HepG2 (cell line): ENCODE data around the gene CAPN15. TPM values are rescaled to one million over a fixed set of nuclear protein-coding genes. Genes with fewer than 3 reads are reported as not detected.

ENCODE experiments used
- CCDC6 ChIP-seq: sonication (generic); formaldehyde crosslinking; IDR thresholded peaks from 2 replicates; pipeline ENCODE4 v1.8.1; 2022; ENCODE audit warnings: mild to moderate bottlenecking, missing genetic modification reagents, moderate library complexity
- ELF4 ChIP-seq: sonication (generic); formaldehyde crosslinking; IDR thresholded peaks from 2 replicates; pipeline ENCODE4 v1.5.0; 2020; ENCODE audit warnings: missing genetic modification reagents, mild to moderate bottlenecking, moderate library complexity, borderline replicate concordance
- HOXD1 ChIP-seq: sonication (generic); formaldehyde crosslinking; IDR thresholded peaks from 2 replicates; pipeline ENCODE4 v1.5.0; 2020; ENCODE audit warnings: missing genetic modification reagents
- KDM6A ChIP-seq: IDR thresholded peaks from 2 replicates; pipeline ENCODE4 v1.6.1; 2016; ENCODE audit warnings: low read depth
- KLF6 ChIP-seq: IDR thresholded peaks from 2 replicates; pipeline ENCODE4 v1.8.0; 2016; ENCODE audit warnings: missing biosample characterization, missing genetic modification reagents
- PCBP1 ChIP-seq: fragments of 200-400 bp; formaldehyde crosslinking; IDR thresholded peaks from 2 replicates; pipeline ENCODE4 v1.6.1; 2017; ENCODE audit warnings: mild to moderate bottlenecking, low read depth, low read length, borderline replicate concordance
- RAD51 ChIP-seq: fragments of 450-650 bp; IDR thresholded peaks from 2 replicates; pipeline ENCODE4 v1.6.1; 2016; ENCODE audit warnings: borderline replicate concordance
- RXRA ChIP-seq: sonication (generic); formaldehyde crosslinking; IDR thresholded peaks from 2 replicates; pipeline ENCODE4 v1.5.1; 2020; ENCODE audit warnings: missing genetic modification reagents
- RXRB ChIP-seq: IDR thresholded peaks from 2 replicates; pipeline ENCODE4 v1.6.1; 2016; ENCODE audit warnings: borderline replicate concordance, missing genetic modification reagents, missing compliant biosample characterization
- SOX13 ChIP-seq, 3 experiments: fragments of 450-650 bp in 1 of 3; sonication (generic) in 1 of 3; formaldehyde crosslinking in 1 of 3; IDR thresholded peaks in 2 of 3; conservative IDR thresholded peaks in 1 of 3; 2 replicates each; pipeline versions ENCODE4 v1.5.0 to v1.6.1; 2016 to 2020; ENCODE audit warnings: antibody characterized with exemption in 1 of 3, mild to moderate bottlenecking in 1 of 3, missing compliant biosample characterization in 1 of 3, missing genetic modification reagents in 1 of 3, moderate library complexity in 1 of 3
- ZNF10 ChIP-seq: sonication (generic); formaldehyde crosslinking; IDR thresholded peaks from 2 replicates; pipeline ENCODE4 v1.4.0; 2020; ENCODE audit warnings: mild to moderate bottlenecking, low read depth, missing genetic modification reagents, borderline replicate concordance
- ZNF124 ChIP-seq: sonication (generic); formaldehyde crosslinking; IDR thresholded peaks from 2 replicates; pipeline ENCODE4 v1.4.0; 2020; ENCODE audit warnings: missing genetic modification reagents
- ZNF143 ChIP-seq: sonication (generic); formaldehyde crosslinking; IDR thresholded peaks from 2 replicates; pipeline ENCODE4 v1.4.0; 2020; ENCODE audit warnings: missing genetic modification reagents
- ZNF207 ChIP-seq: fragments of 450-650 bp; IDR thresholded peaks from 2 replicates; pipeline ENCODE4 v1.6.1; 2016; ENCODE audit warnings: antibody characterized with exemption, borderline replicate concordance
- ZNF432 ChIP-seq: sonication (generic); formaldehyde crosslinking; IDR thresholded peaks from 2 replicates; pipeline ENCODE4 v1.5.0; 2020; ENCODE audit warnings: missing genetic modification reagents, mild to moderate bottlenecking, borderline replicate concordance
- ZNF44 ChIP-seq: sonication (generic); formaldehyde crosslinking; IDR thresholded peaks from 2 replicates; pipeline ENCODE4 v1.5.1; 2020; ENCODE audit warnings: mild to moderate bottlenecking, missing genetic modification reagents
- ZNF460 ChIP-seq: sonication (generic); formaldehyde crosslinking; IDR thresholded peaks from 2 replicates; pipeline ENCODE4 v1.5.1; 2020; ENCODE audit warnings: missing genetic modification reagents, mild to moderate bottlenecking, borderline replicate concordance
- ZNF598 ChIP-seq: sonication (generic); formaldehyde crosslinking; IDR thresholded peaks from 2 replicates; pipeline ENCODE4 v1.5.1; 2020; ENCODE audit warnings: mild to moderate bottlenecking, missing genetic modification reagents, borderline replicate concordance
- ZNF724P ChIP-seq: sonication (generic); formaldehyde crosslinking; IDR thresholded peaks from 2 replicates; pipeline ENCODE4 v1.8.0; 2022; ENCODE audit warnings: missing genetic modification reagents, borderline replicate concordance
- ZNF777 ChIP-seq: sonication (generic); formaldehyde crosslinking; IDR thresholded peaks from 2 replicates; pipeline ENCODE4 v1.4.0; 2020; ENCODE audit warnings: missing genetic modification reagents
- ZNF841 ChIP-seq: sonication (generic); formaldehyde crosslinking; IDR thresholded peaks from 2 replicates; pipeline ENCODE4 v1.8.1; 2023; ENCODE audit warnings: missing genetic modification reagents, borderline replicate concordance
- ZZZ3 ChIP-seq: sonication (generic); formaldehyde crosslinking; IDR thresholded peaks from 2 replicates; pipeline ENCODE4 v1.4.0; 2020; ENCODE audit warnings: missing genetic modification reagents, mild to moderate bottlenecking, borderline replicate concordance
- polyA plus RNA-seq, 8 experiments: library from polyadenylated mRNA; depleted of rRNA in 3 of 8; stranded (reverse) in 7 of 8; unstranded in 1 of 8; fragments of >200 nt; fragmentation: Illumina TruSeq in 4 of 8; extraction: Trizol in 4 of 8; gene quantifications; 2 replicates each; pipeline versions ENCODE4 v1.2.1 to v1.2.3, GENCODE V29; 2011 to 2016; ENCODE audit warnings: low read depth in 4 of 8, missing spikeins in 1 of 8, mixed read lengths in 1 of 8; ENCODE audit not compliant: insufficient read depth in 1 of 8
- total RNA-seq, 5 experiments: library from RNA; depleted of rRNA; stranded (reverse); fragments of >200 nt; fragmentation: Illumina TruSeq; extraction: Trizol; gene quantifications; 2 replicates each; pipeline ENCODE4 v1.2.3, GENCODE V29; 2016; ENCODE audit warnings: low read depth in 1 of 5
- TF ChIP-seq, protein P1 (sequence below): sonication (generic); formaldehyde crosslinking; IDR thresholded peaks from 2 replicates; pipeline ENCODE4 v1.4.0; 2020; ENCODE audit warnings: mild to moderate bottlenecking, missing genetic modification reagents
- TF ChIP-seq, protein P2 (sequence below): fragments of 450-650 bp; IDR thresholded peaks from 2 replicates; pipeline ENCODE4 v1.6.1; 2016
- TF ChIP-seq, protein P3 (sequence below): sonication (generic); formaldehyde crosslinking; IDR thresholded peaks from 2 replicates; pipeline ENCODE4 v1.5.1; 2020; ENCODE audit warnings: missing genetic modification reagents, mild to moderate bottlenecking, borderline replicate concordance

Gene CAPN15
- total and polyA plus RNA-seq, 2 of the 13 experiments (the other 11 are each of a cell fraction or from before 2014, with no cell fraction given), result 14.9 to 24.5 TPM

DNA sequence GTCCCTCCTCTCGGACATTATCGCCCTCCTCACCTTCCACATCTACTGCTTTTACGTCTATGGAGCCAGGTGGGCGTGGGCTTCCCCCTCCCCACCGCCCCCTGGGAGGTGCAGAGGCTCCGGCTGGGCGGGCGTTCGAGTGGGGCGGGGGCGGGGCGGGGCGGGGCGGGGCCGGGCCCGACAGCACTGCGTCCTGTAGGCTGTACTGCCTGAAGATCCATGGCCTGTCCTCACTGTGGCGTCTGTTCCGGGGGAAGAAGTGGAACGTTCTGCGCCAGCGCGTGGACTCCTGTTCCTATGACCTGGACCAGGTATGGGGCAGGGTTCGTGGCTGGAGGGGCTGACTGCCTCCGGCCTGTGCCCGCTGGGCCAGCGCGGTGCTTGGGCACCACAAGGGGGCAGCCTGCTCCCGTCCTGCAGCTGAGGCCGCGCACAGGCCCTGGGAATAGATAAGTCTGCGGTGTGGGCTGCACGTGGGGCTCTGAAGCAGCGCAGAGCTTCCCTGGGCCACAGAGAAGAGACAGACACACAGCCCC is 51.4 kb downstream of the CAPN15 start (continued):
- TF ChIP-seq, protein P1, sequence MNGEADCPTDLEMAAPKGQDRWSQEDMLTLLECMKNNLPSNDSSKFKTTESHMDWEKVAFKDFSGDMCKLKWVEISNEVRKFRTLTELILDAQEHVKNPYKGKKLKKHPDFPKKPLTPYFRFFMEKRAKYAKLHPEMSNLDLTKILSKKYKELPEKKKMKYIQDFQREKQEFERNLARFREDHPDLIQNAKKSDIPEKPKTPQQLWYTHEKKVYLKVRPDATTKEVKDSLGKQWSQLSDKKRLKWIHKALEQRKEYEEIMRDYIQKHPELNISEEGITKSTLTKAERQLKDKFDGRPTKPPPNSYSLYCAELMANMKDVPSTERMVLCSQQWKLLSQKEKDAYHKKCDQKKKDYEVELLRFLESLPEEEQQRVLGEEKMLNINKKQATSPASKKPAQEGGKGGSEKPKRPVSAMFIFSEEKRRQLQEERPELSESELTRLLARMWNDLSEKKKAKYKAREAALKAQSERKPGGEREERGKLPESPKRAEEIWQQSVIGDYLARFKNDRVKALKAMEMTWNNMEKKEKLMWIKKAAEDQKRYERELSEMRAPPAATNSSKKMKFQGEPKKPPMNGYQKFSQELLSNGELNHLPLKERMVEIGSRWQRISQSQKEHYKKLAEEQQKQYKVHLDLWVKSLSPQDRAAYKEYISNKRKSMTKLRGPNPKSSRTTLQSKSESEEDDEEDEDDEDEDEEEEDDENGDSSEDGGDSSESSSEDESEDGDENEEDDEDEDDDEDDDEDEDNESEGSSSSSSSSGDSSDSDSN, result no peak
- TF ChIP-seq, protein P2, sequence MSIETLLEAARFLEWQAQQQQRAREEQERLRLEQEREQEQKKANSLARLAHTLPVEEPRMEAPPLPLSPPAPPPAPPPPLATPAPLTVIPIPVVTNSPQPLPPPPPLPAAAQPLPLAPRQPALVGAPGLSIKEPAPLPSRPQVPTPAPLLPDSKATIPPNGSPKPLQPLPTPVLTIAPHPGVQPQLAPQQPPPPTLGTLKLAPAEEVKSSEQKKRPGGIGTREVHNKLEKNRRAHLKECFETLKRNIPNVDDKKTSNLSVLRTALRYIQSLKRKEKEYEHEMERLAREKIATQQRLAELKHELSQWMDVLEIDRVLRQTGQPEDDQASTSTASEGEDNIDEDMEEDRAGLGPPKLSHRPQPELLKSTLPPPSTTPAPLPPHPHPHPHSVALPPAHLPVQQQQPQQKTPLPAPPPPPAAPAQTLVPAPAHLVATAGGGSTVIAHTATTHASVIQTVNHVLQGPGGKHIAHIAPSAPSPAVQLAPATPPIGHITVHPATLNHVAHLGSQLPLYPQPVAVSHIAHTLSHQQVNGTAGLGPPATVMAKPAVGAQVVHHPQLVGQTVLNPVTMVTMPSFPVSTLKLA, result no peak
- no peak for TF ChIP-seq ZNF432 (CRISPR knock-in tag)
- no peak for TF ChIP-seq RAD51
- 0 out of 2 replicates have a peak, but pooled peaks have one; percentile 22 for TF ChIP-seq ZNF724P (CRISPR knock-in tag)
- TF ChIP-seq HOXD1 (CRISPR knock-in tag), result 0 out of 2 replicates have a peak, but pooled peaks have one; percentile 55
- no peak for TF ChIP-seq ZNF44 (CRISPR knock-in tag)
- no peak for TF ChIP-seq ZNF841
- no peak for TF ChIP-seq CCDC6 (CRISPR knock-in tag)
- no peak for TF ChIP-seq ZNF10 (CRISPR knock-in tag)
- no peak for TF ChIP-seq ELF4 (CRISPR knock-in tag)
- TF ChIP-seq ZNF598 (CRISPR knock-in tag), result 0 out of 2 replicates have a peak, but pooled peaks have one; percentile 31
- TF ChIP-seq KLF6 (CRISPR knock-in tag), result 0 out of 2 replicates have a peak, but pooled peaks have one; percentile 30
- TF ChIP-seq KDM6A (CRISPR knock-in tag), result no peak
- TF ChIP-seq, protein P3, sequence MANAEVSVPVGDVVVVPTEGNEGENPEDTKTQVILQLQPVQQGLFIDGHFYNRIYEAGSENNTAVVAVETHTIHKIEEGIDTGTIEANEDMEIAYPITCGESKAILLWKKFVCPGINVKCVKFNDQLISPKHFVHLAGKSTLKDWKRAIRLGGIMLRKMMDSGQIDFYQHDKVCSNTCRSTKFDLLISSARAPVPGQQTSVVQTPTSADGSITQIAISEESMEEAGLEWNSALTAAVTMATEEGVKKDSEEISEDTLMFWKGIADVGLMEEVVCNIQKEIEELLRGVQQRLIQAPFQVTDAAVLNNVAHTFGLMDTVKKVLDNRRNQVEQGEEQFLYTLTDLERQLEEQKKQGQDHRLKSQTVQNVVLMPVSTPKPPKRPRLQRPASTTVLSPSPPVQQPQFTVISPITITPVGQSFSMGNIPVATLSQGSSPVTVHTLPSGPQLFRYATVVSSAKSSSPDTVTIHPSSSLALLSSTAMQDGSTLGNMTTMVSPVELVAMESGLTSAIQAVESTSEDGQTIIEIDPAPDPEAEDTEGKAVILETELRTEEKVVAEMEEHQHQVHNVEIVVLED, result no peak
- 0 out of 2 replicates have a peak, but pooled peaks have one; percentile 84 for TF ChIP-seq PCBP1
- no peak for TF ChIP-seq ZNF460 (CRISPR knock-in tag)
- TF ChIP-seq SOX13 (IDR thresholded peaks at IDR 0.05), result no peak
- peak in 1 of 2 experiments; percentile 22; a peak in 1 of 4 replicates for TF ChIP-seq SOX13 (CRISPR knock-in tag; conservative IDR thresholded peaks at IDR 0.05 in 1 of 2, IDR thresholded peaks at IDR 0.05 in 1 of 2)
- TF ChIP-seq RXRB, result peak; percentile 46; the same call in 1 of the 2 replicates
- TF ChIP-seq ZNF143 (CRISPR knock-in tag), result peak; percentile 43; the same call in 1 of the 2 replicates
- 0 out of 2 replicates have a peak, but pooled peaks have one; percentile 40 for TF ChIP-seq ZNF777 (CRISPR knock-in tag)
- no peak for TF ChIP-seq RXRA (CRISPR knock-in tag)
- TF ChIP-seq ZNF124, result no peak
- TF ChIP-seq ZZZ3 (CRISPR knock-in tag), result no peak
- no peak for TF ChIP-seq ZNF207
